SK-N-SH (cell line): ENCODE results near the gene PAPOLA. TPM values are rescaled to one million over a fixed set of nuclear protein-coding genes. Genes with fewer than 3 reads are reported as not detected.

ENCODE experiments used
- CTCF ChIA-PET: fragments of 300-600, 350-600 bp; formaldehyde crosslinking; extraction: SDS; loops from one replicate; lab custom pipeline; 2021; lab: Yijun Ruan, JAX
- POLR2A ChIA-PET: fragments of 350-600 bp; sonication (Branson Sonifier 250); formaldehyde crosslinking; extraction: SDS; loops from one replicate; lab custom pipeline; 2020; ENCODE audit warnings: antibody characterized with exemption, inconsistent platforms; lab: Yijun Ruan, JAX
- DNase-seq: peaks from one replicate; pipeline ENCODE4 v3.0.0; 2012
- H2AFZ ChIP-seq: fragments of 200-600 bp; sonication (generic); 2 replicates; pipeline ENCODE4 v1.8.1; 2016; ENCODE audit warnings: antibody characterized with exemption, mild to moderate bottlenecking, low read depth
- H3F3A ChIP-seq: fragments of 200-600 bp; sonication (generic); replicated peaks from 2 replicates; pipeline ENCODE3; 2016; ENCODE audit warnings: antibody characterized with exemption, mild to moderate bottlenecking; ENCODE audit not compliant: insufficient read depth
- H3K27ac ChIP-seq, 2 experiments: fragments of 200-500 bp in 1 of 2; fragments of 200-600 bp in 1 of 2; sonication (Bioruptor generic) in 1 of 2; sonication (generic), shearing (Covaris generic) in 1 of 2; 2 replicates each; pipeline versions ENCODE4 v1.5.1 to v1.6.1; 2014 to 2016; ENCODE audit warnings: low read depth in 2 of 2, inconsistent platforms in 1 of 2, low read length in 1 of 2, mild to moderate bottlenecking in 1 of 2, mixed read lengths in 1 of 2
- H3K27me3 ChIP-seq: fragments of 200-600 bp; sonication (generic), shearing (Covaris generic); 2 replicates; pipeline ENCODE4 v1.6.1; 2016; ENCODE audit warnings: mixed run types; ENCODE audit not compliant: insufficient read depth
- H3K36me3 ChIP-seq, 2 experiments: fragments of 200-500 bp in 1 of 2; fragments of 200-600 bp in 1 of 2; sonication (Bioruptor generic) in 1 of 2; sonication (generic) in 1 of 2; replicated peaks in 1 of 2; 2 replicates each; pipeline versions ENCODE3 to v1.5.1; 2014 to 2016; ENCODE audit warnings: low read length in 1 of 2, mild to moderate bottlenecking in 1 of 2; ENCODE audit not compliant: insufficient read depth in 2 of 2, control insufficient read depth in 1 of 2
- H3K4me1 ChIP-seq, 2 experiments: fragments of 200-500 bp in 1 of 2; fragments of 200-600 bp in 1 of 2; sonication (Bioruptor generic) in 1 of 2; sonication (generic), shearing (Covaris generic) in 1 of 2; 2 replicates each; pipeline versions ENCODE4 v1.5.1 to v1.6.1; 2014 to 2016; ENCODE audit warnings: low read depth in 1 of 2, low read length in 1 of 2, mixed run types in 1 of 2; ENCODE audit not compliant: insufficient read depth in 2 of 2, control insufficient read depth in 1 of 2
- H3K4me2 ChIP-seq: fragments of 200-600 bp; sonication (generic), shearing (Covaris generic); 2 replicates; pipeline ENCODE4 v1.6.1; 2017; ENCODE audit warnings: mixed run types
- H3K4me3 ChIP-seq, 2 experiments: fragments of 200-500 bp in 1 of 2; fragments of 200-600 bp in 1 of 2; sonication (Bioruptor generic) in 1 of 2; sonication (generic), shearing (Covaris generic) in 1 of 2; 2 replicates each; pipeline versions ENCODE4 v1.5.1 to v1.8.1; 2014 to 2016; ENCODE audit warnings: low read depth in 2 of 2, inconsistent platforms in 1 of 2, low read length in 1 of 2, mild to moderate bottlenecking in 1 of 2, mixed read lengths in 1 of 2, moderate library complexity in 1 of 2
- H3K79me2 ChIP-seq: fragments of 200-600 bp; sonication (generic); 2 replicates; pipeline ENCODE4 v1.8.1; 2017; ENCODE audit warnings: mild to moderate bottlenecking; ENCODE audit not compliant: insufficient read depth
- H3K9ac ChIP-seq: fragments of 200-600 bp; sonication (generic); 2 replicates; pipeline ENCODE4 v1.6.1; 2017; ENCODE audit warnings: mixed run types
- H3K9me2 ChIP-seq: fragments of 200-600 bp; sonication (generic); 2 replicates; pipeline ENCODE4 v1.6.1; 2017; ENCODE audit warnings: mixed run types
- H3K9me3 ChIP-seq: fragments of 200-600 bp; sonication (generic); 2 replicates; pipeline ENCODE4 v1.6.1; 2017; ENCODE audit warnings: mixed run types, mild to moderate bottlenecking, moderate library complexity
- H4K20me1 ChIP-seq: fragments of 200-600 bp; sonication (generic); 2 replicates; pipeline ENCODE4 v1.6.1; 2017; ENCODE audit warnings: mild to moderate bottlenecking, mixed run types; ENCODE audit not compliant: insufficient read depth
- CHD2 ChIP-seq: fragments of 150-350 bp; IDR thresholded peaks from 2 replicates; pipeline ENCODE4 v1.6.1; 2018; ENCODE audit warnings: low read length; ENCODE audit not compliant: partially characterized antibody
- EZH2phosphoT487 ChIP-seq: fragments of 200-600 bp; sonication (generic); IDR thresholded peaks from 2 replicates; pipeline ENCODE4 v1.6.1; 2017; ENCODE audit warnings: low read depth, mixed run types, mild to moderate bottlenecking, antibody characterized with exemption, moderate library complexity, borderline replicate concordance
- FOXJ3 ChIP-seq: sonication (generic); formaldehyde crosslinking; IDR thresholded peaks from 2 replicates; pipeline ENCODE4 v1.5.1; 2020; ENCODE audit warnings: mild to moderate bottlenecking, missing genetic modification reagents
- GATA2 ChIP-seq: sonication (generic); formaldehyde crosslinking; IDR thresholded peaks from 2 replicates; pipeline ENCODE4 v1.5.0; 2020; ENCODE audit warnings: mild to moderate bottlenecking, missing genetic modification reagents
- JUND ChIP-seq: IDR thresholded peaks from 2 replicates; pipeline ENCODE4 v1.4.0; 2012
- POLR2AphosphoS5 ChIP-seq: IDR thresholded peaks from 2 replicates; pipeline ENCODE4 v1.6.1; 2012; ENCODE audit warnings: low read depth, low read length
- REST ChIP-seq: IDR thresholded peaks from 2 replicates; pipeline ENCODE4 v1.6.1; 2012; ENCODE audit warnings: mild to moderate bottlenecking, low read depth, low read length, moderate library complexity
- TAF1 ChIP-seq: IDR thresholded peaks from 2 replicates; pipeline ENCODE4 v1.6.1; 2012; ENCODE audit warnings: low read depth, mild to moderate bottlenecking, low read length, moderate library complexity, borderline replicate concordance
- YY1 ChIP-seq: IDR thresholded peaks from 2 replicates; pipeline ENCODE4 v1.4.0; 2012; ENCODE audit warnings: low read depth, mild to moderate bottlenecking
- WGBS: methylation state at CpG from one replicate; pipeline ENCODE4 v1.1.6; 2017; ENCODE audit warnings: low lambda C conversion rate; 5-methylcytosine and 5-hydroxymethylcytosine counted together
- polyA plus RNA-seq, 3 experiments: library from polyadenylated mRNA; depleted of rRNA; stranded (reverse); fragments of >200 nt; gene quantifications; 2 replicates each; pipeline ENCODE4 v1.2.3, GENCODE V29; 2012
- TF ChIP-seq, protein P1 (sequence below): IDR thresholded peaks from 2 replicates; pipeline ENCODE4 v1.4.0; 2012; ENCODE audit warnings: low read depth, borderline replicate concordance
- TF ChIP-seq, protein P2 (sequence below): fragments of 150-350 bp; IDR thresholded peaks from 2 replicates; pipeline ENCODE4 v1.6.1; 2017; ENCODE audit warnings: antibody characterized with exemption, low read length, low read depth, borderline replicate concordance

Gene PAPOLA
- polyA plus RNA-seq, 1 of the 3 experiments (the other 2 are of a cell fraction): 53.7 TPM

DNA sequence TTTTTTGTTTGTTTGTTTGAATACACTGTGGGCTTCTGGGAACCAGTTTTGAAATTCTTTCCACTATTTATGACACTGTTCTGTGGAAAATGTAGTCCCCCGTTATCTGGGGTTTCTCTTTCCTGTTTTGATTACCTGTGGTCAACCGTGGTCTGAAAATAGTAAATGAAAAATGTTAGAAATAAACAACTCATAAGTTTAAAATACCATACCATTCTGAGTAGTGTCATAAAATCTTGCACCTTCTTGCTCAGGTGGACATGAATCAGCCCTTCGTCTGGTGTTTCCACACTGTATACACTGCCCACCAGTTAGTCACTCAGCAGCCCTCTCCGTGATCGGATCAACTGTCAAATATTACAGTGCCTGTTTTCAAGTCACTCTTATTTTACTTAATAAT is 5.1 kb upstream of the PAPOLA start:
- 67% methylated on average over 5 of the region's 5 CpGs for WGBS
- Histone ChIP-seq H4K20me1 (no peaks in the 10 kb centered on the region), H3K27me3 (no peaks in the 10 kb centered on the region; the same call in 1 of the 2 replicates), H3K4me2 (no peak overlapping the region), H3K4me1 (peaks cover 6 to 7% of the 10 kb centered on the region in 2 experiments; a peak in 2 of 4 replicates), H3K9ac (no peak overlapping the region), H3K79me2 (no peaks in the 10 kb centered on the region), H2AFZ (no peak overlapping the region), H3K4me3 (no peak overlapping the region), H3K9me3 (no peaks in the 10 kb centered on the region), H3K9me2 (no peaks in the 10 kb centered on the region)
- DNase-seq: no peak
- TF ChIP-seq FOXJ3 (CRISPR knock-in tag) (no peak), YY1 (no peak), EZH2phosphoT487 (no peak), CHD2 (no peak), JUND (no peak), REST (no peak), TAF1 (no peak), POLR2AphosphoS5 (no peak), GATA2 (CRISPR knock-in tag) (no peak)
- TF ChIP-seq, protein P1, sequence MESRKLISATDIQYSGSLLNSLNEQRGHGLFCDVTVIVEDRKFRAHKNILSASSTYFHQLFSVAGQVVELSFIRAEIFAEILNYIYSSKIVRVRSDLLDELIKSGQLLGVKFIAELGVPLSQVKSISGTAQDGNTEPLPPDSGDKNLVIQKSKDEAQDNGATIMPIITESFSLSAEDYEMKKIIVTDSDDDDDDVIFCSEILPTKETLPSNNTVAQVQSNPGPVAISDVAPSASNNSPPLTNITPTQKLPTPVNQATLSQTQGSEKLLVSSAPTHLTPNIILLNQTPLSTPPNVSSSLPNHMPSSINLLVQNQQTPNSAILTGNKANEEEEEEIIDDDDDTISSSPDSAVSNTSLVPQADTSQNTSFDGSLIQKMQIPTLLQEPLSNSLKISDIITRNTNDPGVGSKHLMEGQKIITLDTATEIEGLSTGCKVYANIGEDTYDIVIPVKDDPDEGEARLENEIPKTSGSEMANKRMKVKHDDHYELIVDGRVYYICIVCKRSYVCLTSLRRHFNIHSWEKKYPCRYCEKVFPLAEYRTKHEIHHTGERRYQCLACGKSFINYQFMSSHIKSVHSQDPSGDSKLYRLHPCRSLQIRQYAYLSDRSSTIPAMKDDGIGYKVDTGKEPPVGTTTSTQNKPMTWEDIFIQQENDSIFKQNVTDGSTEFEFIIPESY: no peak
- TF ChIP-seq, protein P2, sequence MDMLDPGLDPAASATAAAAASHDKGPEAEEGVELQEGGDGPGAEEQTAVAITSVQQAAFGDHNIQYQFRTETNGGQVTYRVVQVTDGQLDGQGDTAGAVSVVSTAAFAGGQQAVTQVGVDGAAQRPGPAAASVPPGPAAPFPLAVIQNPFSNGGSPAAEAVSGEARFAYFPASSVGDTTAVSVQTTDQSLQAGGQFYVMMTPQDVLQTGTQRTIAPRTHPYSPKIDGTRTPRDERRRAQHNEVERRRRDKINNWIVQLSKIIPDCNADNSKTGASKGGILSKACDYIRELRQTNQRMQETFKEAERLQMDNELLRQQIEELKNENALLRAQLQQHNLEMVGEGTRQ: no peak
- TF ChIP-seq, all 33 proteins: peak for 0
- H3K36me3 ChIP-seq: no peaks in the 10 kb centered on the region
- ChIA-PET POLR2A (no interaction called here), CTCF (no interaction called here)
- H3F3A ChIP-seq: no peaks in the 10 kb centered on the region
- H3K27ac ChIP-seq: no peak overlapping the region
